ENCODE results near the gene LPCAT1. TPM values are rescaled to one million over a fixed set of nuclear protein-coding genes. Genes with fewer than 3 reads are reported as not detected.

The LPCAT1 gene
- total RNA-seq, 4 donors from 2014 or later: 10.4 to 13.2 (median 12.3) TPM

GRCh38 chr5:1521671-1522600 is 1.8 kb downstream of the LPCAT1 start:
- DNase-seq (ENCODE audit: low spot score in 2 of 2): peak in 1 of 2 donors; percentile 83
- TF ChIP-seq CTCF (IDR thresholded peaks at IDR 0.05) (no peak), POLR2A (IDR thresholded peaks at IDR 0.05) (no peak)
- intact Hi-C loops (cut with DNase I; ENCODE audit: low total_unique reads): no loop called here
- WGBS, 2 donors: 75 to 79% methylated on average over 28 of the region's 28 CpGs
- no peak overlapping the region for H3K4me3 ChIP-seq (ENCODE audit: low read depth, poor library complexity, severe bottlenecking)

GRCh38 chr5:1520791-1521453 is 2.8 kb downstream of the LPCAT1 start:
- no peak for TF ChIP-seq POLR2A (IDR thresholded peaks at IDR 0.05)
- TF ChIP-seq CTCF (IDR thresholded peaks at IDR 0.05): no peak
- intact Hi-C loops (cut with DNase I; ENCODE audit: low total_unique reads): no loop called here
- DNase-seq (ENCODE audit: low spot score in 2 of 2): peak in 1 of 2 donors; percentile 64
- 93 to 94% methylated on average over 13 of the region's 13 CpGs for WGBS, 2 donors
- H3K4me3 ChIP-seq (ENCODE audit: low read depth, poor library complexity, severe bottlenecking): no peak overlapping the region

DNA sequence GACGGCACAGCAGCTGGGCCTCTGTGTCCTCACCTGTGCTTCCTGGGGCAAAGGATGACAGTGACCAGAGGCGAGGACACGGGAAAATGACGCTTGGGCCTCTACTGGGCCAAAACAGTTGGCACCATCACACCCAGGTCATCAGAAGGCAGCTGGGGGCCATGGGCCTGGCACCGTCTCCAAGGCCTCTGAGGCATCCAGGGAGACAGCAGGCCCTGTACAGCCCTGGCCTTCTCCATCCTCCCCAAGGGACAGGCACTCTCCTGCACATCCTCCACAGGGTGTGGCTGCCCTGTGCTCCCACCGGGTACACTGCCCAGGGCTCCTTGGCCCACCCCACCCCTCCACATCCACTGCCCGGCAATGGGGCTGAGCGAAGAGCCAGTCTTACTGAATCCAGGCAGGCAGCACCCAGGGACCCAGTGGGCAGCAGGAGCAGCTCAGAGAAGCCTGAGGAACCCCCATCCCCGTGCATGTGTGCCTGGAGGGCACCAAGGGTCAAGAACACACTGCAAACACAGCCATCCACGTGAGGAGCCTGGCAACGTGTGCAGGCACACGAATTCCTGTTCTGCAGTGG is 4.0 kb downstream of the LPCAT1 start:
- WGBS, 2 donors: 84 to 92% methylated on average over 11 to 12 of the region's 12 CpGs
- peak in 1 of 2 donors; percentile 68 for DNase-seq (ENCODE audit: low spot score in 2 of 2)
- H3K4me3 ChIP-seq (ENCODE audit: low read depth, poor library complexity, severe bottlenecking): no peak overlapping the region

GRCh38 chr5:1517838-1518237 is 5.9 kb downstream of the LPCAT1 start:
- 89 to 95% methylated on average over 20 of the region's 20 CpGs for WGBS, 2 donors
- TF ChIP-seq CTCF (IDR thresholded peaks at IDR 0.05): no peak
- no peak for TF ChIP-seq POLR2A (IDR thresholded peaks at IDR 0.05)
- peak in 1 of 2 donors; percentile 56 for DNase-seq (ENCODE audit: low spot score in 2 of 2)
- no peak overlapping the region for H3K4me3 ChIP-seq (ENCODE audit: low read depth, poor library complexity, severe bottlenecking)
- intact Hi-C loops (cut with DNase I; ENCODE audit: low total_unique reads): no loop called here

More for the DNA sequence above, 4.0 kb downstream of the LPCAT1 start:
- TF ChIP-seq CTCF (IDR thresholded peaks at IDR 0.05) (no peak), POLR2A (IDR thresholded peaks at IDR 0.05) (no peak)
- intact Hi-C loops (cut with DNase I; ENCODE audit: low total_unique reads): no loop called here

DNA sequence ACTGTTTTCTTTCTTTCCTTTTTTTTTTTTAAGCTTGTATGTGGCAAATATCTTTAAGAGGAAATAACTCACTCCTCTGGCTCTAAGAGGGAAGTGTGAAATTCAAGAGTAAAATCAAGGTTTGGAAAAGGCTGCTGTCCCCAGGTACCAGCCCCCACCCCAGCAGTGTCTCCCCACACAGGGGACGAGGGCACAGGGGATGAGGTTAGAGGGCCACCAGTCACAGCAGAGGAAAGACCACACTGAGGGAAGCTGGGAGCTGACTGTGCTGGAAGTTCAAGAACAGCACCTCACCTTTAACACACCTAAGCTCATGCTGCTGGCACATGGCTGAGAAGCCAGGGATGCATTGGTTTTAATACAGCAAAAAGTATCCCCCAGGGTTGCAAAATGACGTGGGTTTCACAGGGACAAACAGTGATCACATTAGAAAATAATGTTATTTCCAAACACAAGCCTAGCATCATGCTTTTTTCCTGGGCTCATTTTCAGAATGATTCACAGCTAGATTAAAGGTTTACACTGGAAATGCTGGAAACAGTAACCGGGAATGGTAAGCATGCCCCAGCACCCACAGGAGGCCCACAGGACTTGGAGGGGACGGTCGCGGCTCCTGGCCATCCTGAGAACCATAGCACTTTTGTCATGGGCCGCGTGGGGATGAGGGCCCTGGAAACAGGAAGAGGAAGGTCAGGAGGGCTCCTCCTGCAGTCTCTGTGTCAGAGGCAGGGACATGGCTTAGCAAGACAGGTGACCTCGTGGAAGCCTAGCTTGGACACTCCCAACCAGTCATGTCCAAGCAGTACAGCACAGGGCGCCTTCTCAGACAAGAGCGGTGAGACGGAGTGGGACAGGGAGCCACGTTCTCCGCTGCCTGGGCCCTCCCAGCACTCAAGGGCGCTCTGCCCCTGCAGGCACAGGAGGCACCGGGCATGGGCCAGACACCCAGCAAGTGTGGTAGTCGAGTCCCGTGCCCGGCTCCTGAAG is 6.9 kb downstream of the LPCAT1 start:
- H3K4me3 ChIP-seq (ENCODE audit: low read depth, poor library complexity, severe bottlenecking): no peak overlapping the region
- DNase-seq (ENCODE audit: low spot score in 2 of 2): peak in 1 of 2 donors; percentile 65
- no peak for TF ChIP-seq POLR2A (IDR thresholded peaks at IDR 0.05)
- no peak for TF ChIP-seq CTCF (IDR thresholded peaks at IDR 0.05)
- intact Hi-C loops (cut with DNase I; ENCODE audit: low total_unique reads): no loop called here
- WGBS, 2 donors: 82 to 84% methylated on average over 17 to 19 of the region's 19 CpGs

All from lower leg skin (tissue), 4 donors.